MM.1S (cell line): Measurements from ENCODE around the gene CLEC18B.

Experiments
- DNase-seq: peaks from one replicate; pipeline ENCODE4 v3.0.0-alpha.2; 2015
- H2AFZ ChIP-seq: fragments of 300-600 bp; sonication (generic); 2 replicates; pipeline ENCODE4 v1.6.0; 2016; ENCODE audit warnings: antibody characterized with exemption, low read length
- H3F3A ChIP-seq: fragments of 300-600 bp; sonication (generic); 2 replicates; pipeline ENCODE4 v1.6.1; 2016; ENCODE audit warnings: mild to moderate bottlenecking, antibody characterized with exemption, low read length, moderate library complexity, mixed read lengths; ENCODE audit not compliant: insufficient read depth
- H3K27ac ChIP-seq: fragments of 300-600 bp; sonication (generic); 2 replicates; pipeline ENCODE4 v1.5.1; 2016; ENCODE audit warnings: mild to moderate bottlenecking, low read length
- H3K27me3 ChIP-seq: fragments of 300-600 bp; sonication (generic); replicated peaks from 2 replicates; pipeline ENCODE4 v1.6.0; 2016; ENCODE audit warnings: low read length; ENCODE audit not compliant: insufficient read depth
- H3K36me3 ChIP-seq: fragments of 300-600 bp; sonication (generic); replicated peaks from 2 replicates; pipeline ENCODE4 v1.6.1; 2016; ENCODE audit warnings: mild to moderate bottlenecking, low read length, mixed read lengths; ENCODE audit not compliant: insufficient read depth
- H3K4me1 ChIP-seq: fragments of 300-600 bp; sonication (generic); 2 replicates; pipeline ENCODE4 v1.6.1; 2016; ENCODE audit warnings: low read length, mixed read lengths
- H3K4me2 ChIP-seq: fragments of 300-600 bp; sonication (generic); 2 replicates; pipeline ENCODE4 v1.6.0; 2016; ENCODE audit warnings: low read depth, low read length
- H3K4me3 ChIP-seq: fragments of 300-600 bp; sonication (generic); 2 replicates; pipeline ENCODE4 v1.5.1; 2016; ENCODE audit warnings: low read length, mixed read lengths
- H3K79me2 ChIP-seq: fragments of 300-600 bp; sonication (generic); 2 replicates; pipeline ENCODE4 v1.6.1; 2016; ENCODE audit warnings: mixed run types, low read length, mixed read lengths
- H3K9ac ChIP-seq: fragments of 300-600 bp; sonication (generic); 2 replicates; pipeline ENCODE4 v1.6.1; 2016; ENCODE audit warnings: low read length, mixed read lengths
- H3K9me2 ChIP-seq: fragments of 300-600 bp; sonication (generic); replicated peaks from 2 replicates; pipeline ENCODE4 v1.6.1; 2016; ENCODE audit warnings: mild to moderate bottlenecking, low read length, mixed read lengths; ENCODE audit not compliant: insufficient read depth
- H3K9me3 ChIP-seq: fragments of 300-600 bp; sonication (generic); replicated peaks from 2 replicates; pipeline ENCODE4 v1.6.1; 2016; ENCODE audit warnings: mild to moderate bottlenecking, low read length, mixed read lengths; ENCODE audit not compliant: insufficient read depth
- H4K20me1 ChIP-seq: fragments of 300-600 bp; sonication (generic); 2 replicates; pipeline ENCODE4 v1.6.1; 2016; ENCODE audit warnings: mild to moderate bottlenecking, low read length, moderate library complexity, mixed read lengths; ENCODE audit not compliant: insufficient read depth
- CTCF ChIP-seq: fragments of 300-600 bp; sonication (generic); IDR thresholded peaks from 2 replicates; pipeline ENCODE4 v1.5.1; 2016; ENCODE audit warnings: antibody characterized with exemption, low read length, mixed read lengths
- EZH2 ChIP-seq: fragments of 300-600 bp; sonication (generic); optimal IDR thresholded peaks from 2 replicates; pipeline ENCODE3; 2017; ENCODE audit warnings: low read depth, mild to moderate bottlenecking, antibody characterized with exemption, low read length, mixed read lengths
- EZH2phosphoT487 ChIP-seq: fragments of 300-600 bp; sonication (generic); IDR thresholded peaks from 2 replicates; pipeline ENCODE4 v1.6.1; 2018; ENCODE audit warnings: antibody characterized with exemption, low read length

Gene CLEC18B

GRCh38 chr16:74466872-74467271 is 45.6 kb upstream of the CLEC18B start:
- Histone ChIP-seq H3K27me3 (no peaks in the 10 kb centered on the region), H3K4me2 (0 out of 2 replicates have a peak overlapping the region, but pooled peaks have one; percentile 4), H3K9ac (no peak overlapping the region), H3F3A (peaks cover 11% of the 10 kb centered on the region; the same call in 1 of the 2 replicates), H3K27ac (no peak overlapping the region), H3K36me3 (no peaks in the 10 kb centered on the region), H3K4me1 (peaks cover 19% of the 10 kb centered on the region), H3K4me3 (no peak overlapping the region), H3K9me3 (no peaks in the 10 kb centered on the region), H4K20me1 (no peaks in the 10 kb centered on the region), H3K9me2 (no peaks in the 10 kb centered on the region), H3K79me2 (no peaks in the 10 kb centered on the region), H2AFZ (no peak overlapping the region)
- TF ChIP-seq EZH2 (no peak), EZH2phosphoT487 (no peak), CTCF (no peak)
- DNase-seq = peak; percentile 5

- no peak for TF ChIP-seq EZH2phosphoT487
- TF ChIP-seq EZH2 = no peak
- no peak for TF ChIP-seq CTCF
- Histone ChIP-seq H3K79me2 (no peaks in the 10 kb centered on the region), H3K4me3 (no peak overlapping the region), H3K9ac (no peak overlapping the region), H3K36me3 (no peaks in the 10 kb centered on the region), H3K4me1 (peaks cover 19% of the 10 kb centered on the region), H3K9me3 (no peaks in the 10 kb centered on the region), H2AFZ (no peak overlapping the region), H3K9me2 (no peaks in the 10 kb centered on the region), H3K27me3 (no peaks in the 10 kb centered on the region), H3K4me2 (no peak overlapping the region), H3F3A (peaks cover 11% of the 10 kb centered on the region; the same call in 1 of the 2 replicates), H3K27ac (no peak overlapping the region), H4K20me1 (no peaks in the 10 kb centered on the region)
- DNase-seq = no peak
Observed at GRCh38 chr16:74465851-74466685, 44.8 kb upstream of the CLEC18B start.

- H3K27me3 ChIP-seq = no peaks in the 10 kb centered on the region
- H3K79me2 ChIP-seq = no peaks in the 10 kb centered on the region
- TF ChIP-seq EZH2phosphoT487 (no peak), CTCF (no peak), EZH2 (no peak)
- no peaks in the 10 kb centered on the region for H4K20me1 ChIP-seq
- no peak overlapping the region for H3K4me3 ChIP-seq
- H3K9me3 ChIP-seq = no peaks in the 10 kb centered on the region
- no peak overlapping the region for H3K27ac ChIP-seq
- H2AFZ ChIP-seq = no peak overlapping the region
- H3K9me2 ChIP-seq = no peaks in the 10 kb centered on the region
- no peaks in the 10 kb centered on the region for H3K36me3 ChIP-seq
- H3K4me2 ChIP-seq = no peak overlapping the region
- peaks cover 19% of the 10 kb centered on the region for H3K4me1 ChIP-seq
- DNase-seq = no peak
- H3K9ac ChIP-seq = no peak overlapping the region
- H3F3A ChIP-seq = peaks cover 11% of the 10 kb centered on the region; the same call in 1 of the 2 replicates
Observed at GRCh38 chr16:74465281-74465680, 44.0 kb upstream of the CLEC18B start.
